ENCODE results near the gene GFI1B.

DNA sequence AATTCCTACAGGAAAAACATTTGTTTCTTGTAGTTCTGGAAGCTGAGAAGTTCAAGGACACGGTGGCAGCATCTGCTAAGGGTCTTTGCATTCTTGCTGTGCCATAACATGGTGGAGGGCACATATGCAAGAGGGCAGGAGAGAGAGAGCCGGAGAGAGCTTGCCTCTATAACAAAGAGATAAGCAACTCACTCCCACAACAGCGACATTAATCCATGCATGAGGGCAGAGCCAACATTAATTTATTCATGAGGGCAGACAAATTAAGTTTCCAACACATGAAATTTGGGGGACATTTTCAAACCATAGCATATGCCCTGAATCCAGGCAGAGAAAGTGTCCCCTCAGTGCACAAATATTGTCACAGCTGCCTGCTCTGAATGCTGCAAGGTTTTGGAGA, 47.9 kb downstream of the GFI1B start:
- TF ChIP-seq POLR2A (IDR thresholded peaks at IDR 0.05): no peak
- TF ChIP-seq, protein P1, sequence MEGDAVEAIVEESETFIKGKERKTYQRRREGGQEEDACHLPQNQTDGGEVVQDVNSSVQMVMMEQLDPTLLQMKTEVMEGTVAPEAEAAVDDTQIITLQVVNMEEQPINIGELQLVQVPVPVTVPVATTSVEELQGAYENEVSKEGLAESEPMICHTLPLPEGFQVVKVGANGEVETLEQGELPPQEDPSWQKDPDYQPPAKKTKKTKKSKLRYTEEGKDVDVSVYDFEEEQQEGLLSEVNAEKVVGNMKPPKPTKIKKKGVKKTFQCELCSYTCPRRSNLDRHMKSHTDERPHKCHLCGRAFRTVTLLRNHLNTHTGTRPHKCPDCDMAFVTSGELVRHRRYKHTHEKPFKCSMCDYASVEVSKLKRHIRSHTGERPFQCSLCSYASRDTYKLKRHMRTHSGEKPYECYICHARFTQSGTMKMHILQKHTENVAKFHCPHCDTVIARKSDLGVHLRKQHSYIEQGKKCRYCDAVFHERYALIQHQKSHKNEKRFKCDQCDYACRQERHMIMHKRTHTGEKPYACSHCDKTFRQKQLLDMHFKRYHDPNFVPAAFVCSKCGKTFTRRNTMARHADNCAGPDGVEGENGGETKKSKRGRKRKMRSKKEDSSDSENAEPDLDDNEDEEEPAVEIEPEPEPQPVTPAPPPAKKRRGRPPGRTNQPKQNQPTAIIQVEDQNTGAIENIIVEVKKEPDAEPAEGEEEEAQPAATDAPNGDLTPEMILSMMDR (IDR thresholded peaks at IDR 0.05 in 8 of 11, conservative IDR thresholded peaks at IDR 0.05 in 3 of 11): no peak
- no peak for TF ChIP-seq POLR2AphosphoS5 (IDR thresholded peaks at IDR 0.05)
